ENCODE results near the gene ERVH48-1. TPM values are rescaled to one million over a fixed set of nuclear protein-coding genes. Genes with fewer than 3 reads are reported as not detected.
"Not testable (repeated sequence)": the region's sequence is repeated elsewhere in the genome, so short reads cannot be mapped to it uniquely, and the experiment has no call there.

ERVH48-1 gene
- total and polyA plus RNA-seq, 3 experiments from 2014 or later: not detected

DNA sequence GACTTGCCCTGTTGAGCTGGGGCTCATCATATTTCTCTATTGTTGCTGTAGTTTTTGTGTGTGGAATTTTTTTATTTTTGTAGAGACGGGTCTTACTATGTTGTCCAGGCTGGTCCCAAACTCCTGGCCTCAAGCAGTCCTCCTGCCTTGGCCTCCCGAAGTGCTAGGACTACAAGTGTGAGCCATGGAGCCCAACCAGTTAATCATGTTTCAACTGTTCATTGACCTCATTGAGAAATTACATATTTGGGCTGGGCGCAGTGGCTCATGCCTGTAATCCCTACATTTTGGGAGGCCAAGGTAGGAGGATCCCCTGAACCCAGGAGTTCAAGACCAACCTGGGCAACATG is 39.8 kb upstream of the ERVH48-1 start:
- Mint-ChIP-seq H3K27me3 (peaks cover 0 to 3% of the 10 kb centered on the region in 2 donors), H3K4me3 (no peak overlapping the region), H3K27ac (no peak overlapping the region), H3K4me1 (no peaks in the 10 kb centered on the region), H3K9me3 (no peaks in the 10 kb centered on the region), H3K36me3 (no peaks in the 10 kb centered on the region)
- H3K27ac ChIP-seq (ENCODE audit: low read depth, low read length): no peak overlapping the region
- H3K9me3 ChIP-seq (ENCODE audit: low read length): no peaks in the 10 kb centered on the region
- ChIA-PET CTCF (interaction anchor here (1.4 kb wide), 1 partner anchor 9 kb away, joined by 3 read pairs; the partner anchor contains the start of gene PKNOX1), POLR2A (interaction anchor here (0.5 kb wide), 1 partner anchor 30 kb away, joined by 4 read pairs; no protein-coding TSS in a partner anchor)
- DNase-seq: no peak
- no peak overlapping the region for H3K4me3 ChIP-seq (ENCODE audit: low read length)
- no peaks in the 10 kb centered on the region for H3K4me1 ChIP-seq (ENCODE audit: insufficient read depth, low read length)
- H3K36me3 ChIP-seq (ENCODE audit: insufficient read depth, low read length): no peaks in the 10 kb centered on the region
- H3K27me3 ChIP-seq (ENCODE audit: insufficient read depth, low read length, poor library complexity, severe bottlenecking): no peaks in the 10 kb centered on the region

DNA sequence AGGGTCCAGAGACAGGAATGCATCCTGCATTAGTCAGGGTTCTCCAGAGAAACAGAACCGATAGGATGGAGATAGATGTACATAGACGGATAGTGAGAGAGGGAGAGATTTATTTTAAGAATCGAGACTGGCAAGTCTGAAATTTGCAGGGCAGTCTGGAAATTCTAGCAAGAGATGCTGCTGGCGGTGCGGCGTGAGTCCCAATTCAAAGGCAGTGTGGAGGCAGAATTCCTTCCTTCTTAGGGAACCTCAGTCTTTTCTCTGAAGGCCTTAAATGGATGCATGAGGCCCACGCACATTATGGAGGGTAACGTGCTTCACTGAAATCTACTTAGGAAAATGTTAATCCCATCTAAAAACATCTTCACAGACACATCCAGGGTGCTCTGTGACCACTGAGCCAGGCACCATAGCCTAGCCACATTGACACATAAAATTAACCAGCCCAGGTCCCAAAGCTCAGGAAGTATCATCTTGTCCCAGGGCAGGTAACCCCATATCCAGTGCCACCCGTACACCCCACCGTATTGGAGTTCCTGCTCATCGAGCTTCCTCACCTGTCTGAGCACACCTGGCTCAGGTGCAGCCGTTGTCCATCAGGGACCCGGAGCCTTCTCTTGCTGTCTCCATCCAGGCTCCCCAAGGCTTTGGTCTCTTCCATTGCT is 39.2 kb upstream of the ERVH48-1 start:
- Mint-ChIP-seq H3K4me1 (no peaks in the 10 kb centered on the region), H3K4me3 (no peak overlapping the region)
- POLR2A ChIA-PET: interaction anchor here (0.5 kb wide), 1 partner anchor 29 kb away, joined by 4 read pairs; no protein-coding TSS in a partner anchor

DNA sequence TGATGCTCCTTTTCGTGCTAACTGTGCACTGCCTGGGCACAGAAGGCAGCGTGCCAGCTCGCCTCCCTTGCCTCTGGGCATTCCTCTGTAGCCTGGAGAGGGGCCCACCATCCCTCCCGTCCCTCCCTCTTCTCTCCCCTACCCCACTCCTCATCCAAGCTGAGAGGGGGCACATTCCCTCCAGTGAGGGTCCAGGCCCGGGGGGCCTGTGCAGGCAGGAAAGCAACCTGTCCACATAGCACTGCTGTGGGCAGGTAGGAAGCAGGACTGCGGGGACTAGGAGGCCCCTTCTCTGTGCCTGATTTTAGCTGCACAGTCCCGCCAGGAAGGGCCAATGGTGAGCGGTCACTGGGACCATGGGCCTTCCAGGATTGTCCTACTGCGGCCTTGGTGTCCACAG is 38.7 kb upstream of the ERVH48-1 start:
- no peaks in the 10 kb centered on the region for H3K36me3 Mint-ChIP-seq
- no peak overlapping the region for H3K4me3 Mint-ChIP-seq
- no peak overlapping the region for H3K4me3 ChIP-seq (ENCODE audit: low read length)
- peaks cover 0 to 3% of the 10 kb centered on the region in 2 donors for H3K27me3 Mint-ChIP-seq
- POLR2A ChIA-PET: no interaction called here
- no peaks in the 10 kb centered on the region for H3K27me3 ChIP-seq (ENCODE audit: insufficient read depth, low read length, poor library complexity, severe bottlenecking)
- no peaks in the 10 kb centered on the region for H3K9me3 Mint-ChIP-seq
- CTCF ChIA-PET: no interaction called here
- no peak for DNase-seq
- H3K9me3 ChIP-seq (ENCODE audit: low read length): no peaks in the 10 kb centered on the region
- H3K27ac Mint-ChIP-seq: no peak overlapping the region
- no peak overlapping the region for H3K27ac ChIP-seq (ENCODE audit: low read depth, low read length)
- peaks cover under 1% of the 10 kb centered on the region in 3 donors for H3K4me1 Mint-ChIP-seq
- no peaks in the 10 kb centered on the region for H3K4me1 ChIP-seq (ENCODE audit: insufficient read depth, low read length)
- no peaks in the 10 kb centered on the region for H3K36me3 ChIP-seq (ENCODE audit: insufficient read depth, low read length)

More for the DNA sequence above, 39.2 kb upstream of the ERVH48-1 start:
- peaks cover 0 to 3% of the 10 kb centered on the region in 2 donors for H3K27me3 Mint-ChIP-seq
- Histone ChIP-seq H3K4me3 (ENCODE audit: low read length) (no peak overlapping the region), H3K27ac (ENCODE audit: low read depth, low read length) (no peak overlapping the region), H3K4me1 (ENCODE audit: insufficient read depth, low read length) (no peaks in the 10 kb centered on the region), H3K36me3 (ENCODE audit: insufficient read depth, low read length) (no peaks in the 10 kb centered on the region), H3K9me3 (ENCODE audit: low read length) (no peaks in the 10 kb centered on the region), H3K27me3 (ENCODE audit: insufficient read depth, low read length, poor library complexity, severe bottlenecking) (no peaks in the 10 kb centered on the region)
- no peak for DNase-seq
- CTCF ChIA-PET: interaction anchor here (1.4 kb wide), 1 partner anchor 9 kb away, joined by 3 read pairs; the partner anchor contains the start of gene PKNOX1
- H3K27ac Mint-ChIP-seq: no peak overlapping the region
- H3K36me3 Mint-ChIP-seq: no peaks in the 10 kb centered on the region
- no peaks in the 10 kb centered on the region for H3K9me3 Mint-ChIP-seq

DNA sequence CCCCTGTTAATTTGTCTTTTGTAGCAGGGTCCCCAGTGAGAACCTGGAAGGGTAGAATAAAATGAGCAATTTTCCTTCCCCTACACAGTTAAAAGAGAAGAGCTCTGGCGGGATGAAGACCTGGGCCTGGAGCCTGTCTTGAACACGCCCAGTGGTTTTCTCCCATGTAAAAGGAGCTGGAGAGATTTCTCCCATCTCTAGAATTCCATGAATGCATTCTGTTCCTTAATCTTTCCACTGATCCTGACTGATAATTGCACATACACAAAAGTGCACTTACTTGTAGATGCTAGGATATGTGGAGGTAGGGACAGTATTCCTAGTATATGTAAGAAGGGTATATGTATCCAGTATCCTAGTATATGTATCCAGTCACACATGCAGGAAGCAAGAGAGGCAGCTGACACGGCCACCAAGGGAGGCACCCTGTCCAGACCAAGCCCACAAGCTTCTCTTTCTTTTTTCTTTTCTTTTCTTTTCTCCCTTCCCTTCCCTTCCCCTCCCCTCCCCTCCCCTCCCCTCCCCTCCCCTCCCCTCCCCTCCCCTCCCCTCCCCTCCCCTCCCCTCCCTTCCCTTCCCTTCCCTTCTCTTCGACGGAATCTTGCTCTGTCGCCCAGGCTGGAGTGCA is 37.1 kb upstream of the ERVH48-1 start:
- H3K27ac Mint-ChIP-seq: no peak overlapping the region
- POLR2A ChIA-PET: no interaction called here

DNA sequence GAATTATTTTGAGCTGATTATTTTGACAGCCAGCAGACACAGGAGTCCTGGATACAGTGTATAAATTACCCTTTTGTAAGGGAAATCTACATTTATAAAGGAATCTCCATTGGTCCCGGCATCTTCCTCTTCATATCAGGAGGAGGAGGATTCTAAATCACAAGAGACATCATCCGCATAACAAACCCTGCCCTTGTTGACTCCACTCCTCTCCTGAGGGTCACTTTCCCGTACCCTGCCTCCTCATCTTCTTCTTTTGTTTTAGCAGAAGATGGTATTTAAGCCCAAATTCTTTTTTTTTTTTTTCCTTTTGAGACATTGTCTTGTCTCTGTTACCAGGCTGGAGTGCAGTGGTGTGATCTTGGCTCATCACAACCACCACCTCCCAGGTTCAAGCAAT is 34.3 kb upstream of the ERVH48-1 start:
- peak overlapping the region in 1 of 8 donors; percentile 90 for H3K27ac Mint-ChIP-seq
- Histone ChIP-seq H3K27me3 (ENCODE audit: insufficient read depth, low read length, poor library complexity, severe bottlenecking) (no peaks in the 10 kb centered on the region), H3K27ac (ENCODE audit: low read depth, low read length) (no peak overlapping the region), H3K4me1 (ENCODE audit: insufficient read depth, low read length) (no peaks in the 10 kb centered on the region), H3K4me3 (ENCODE audit: low read length) (no peak overlapping the region), H3K36me3 (ENCODE audit: insufficient read depth, low read length) (no peaks in the 10 kb centered on the region), H3K9me3 (ENCODE audit: low read length) (no peaks in the 10 kb centered on the region)
- H3K4me3 Mint-ChIP-seq: no peak overlapping the region
- peaks cover 4 to 5% (median 5%) of the 10 kb centered on the region in 3 donors for H3K4me1 Mint-ChIP-seq
- CTCF ChIA-PET: no interaction called here
- H3K27me3 Mint-ChIP-seq: peaks cover 0 to 3% of the 10 kb centered on the region in 2 donors
- H3K36me3 Mint-ChIP-seq: no peaks in the 10 kb centered on the region
- POLR2A ChIA-PET: no interaction called here
- no peak for DNase-seq
- no peaks in the 10 kb centered on the region for H3K9me3 Mint-ChIP-seq

More for the DNA sequence above, 37.1 kb upstream of the ERVH48-1 start:
- no peaks in the 10 kb centered on the region for H3K27me3 ChIP-seq (ENCODE audit: insufficient read depth, low read length, poor library complexity, severe bottlenecking)
- H3K27ac ChIP-seq (ENCODE audit: low read depth, low read length): no peak overlapping the region
- Mint-ChIP-seq H3K27me3 (peaks cover 0 to 3% of the 10 kb centered on the region in 2 donors), H3K36me3 (no peaks in the 10 kb centered on the region), H3K4me1 (peaks cover 4 to 5% (median 5%) of the 10 kb centered on the region in 3 donors), H3K4me3 (peak overlapping the region in 1 of 7 donors; percentile 69), H3K9me3 (no peaks in the 10 kb centered on the region)
- no peaks in the 10 kb centered on the region for H3K4me1 ChIP-seq (ENCODE audit: insufficient read depth, low read length)
- no peaks in the 10 kb centered on the region for H3K36me3 ChIP-seq (ENCODE audit: insufficient read depth, low read length)
- no peak overlapping the region for H3K4me3 ChIP-seq (ENCODE audit: low read length)
- DNase-seq: no peak
- CTCF ChIA-PET: interaction anchor here (1.2 to 1.3 kb wide), 2 partner anchors 10 to 23 kb away, joined by 3 to 4 read pairs; no protein-coding TSS in a partner anchor
- no peaks in the 10 kb centered on the region for H3K9me3 ChIP-seq (ENCODE audit: low read length)

DNA sequence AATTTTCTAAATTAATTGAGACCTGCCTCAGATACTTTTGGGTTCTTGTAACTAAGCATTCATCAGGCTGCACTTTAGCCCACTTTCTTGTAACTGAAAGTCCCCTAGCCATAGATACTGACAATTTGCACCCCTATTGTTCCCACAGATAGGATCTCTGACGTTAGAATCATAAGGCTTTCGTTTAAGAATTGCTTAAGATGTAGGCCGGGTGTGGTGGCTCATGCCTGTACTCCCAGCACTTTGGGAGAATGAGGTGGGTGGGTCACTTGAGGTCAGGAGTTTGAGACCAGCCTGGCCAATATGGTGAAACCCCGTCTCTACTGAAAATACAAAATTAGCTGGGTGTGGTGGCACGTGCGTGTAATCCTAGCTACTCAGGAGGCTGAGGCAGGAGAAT is 32.7 kb upstream of the ERVH48-1 start:
- H3K9me3 ChIP-seq (ENCODE audit: low read length); H3K27ac ChIP-seq (ENCODE audit: low read depth, low read length); H3K4me1 Mint-ChIP-seq; H3K9me3 Mint-ChIP-seq; H3K27me3 ChIP-seq (ENCODE audit: insufficient read depth, low read length, poor library complexity, severe bottlenecking); CTCF ChIA-PET; H3K36me3 ChIP-seq (ENCODE audit: insufficient read depth, low read length); H3K4me3 Mint-ChIP-seq; H3K4me3 ChIP-seq (ENCODE audit: low read length); DNase-seq; H3K36me3 Mint-ChIP-seq; H3K27ac Mint-ChIP-seq; H3K27me3 Mint-ChIP-seq; H3K4me1 ChIP-seq (ENCODE audit: insufficient read depth, low read length): not testable (repeated sequence)
- POLR2A ChIA-PET: interaction anchor here (0.7 kb wide), 2 partner anchors 13 to 66 kb away, joined by 3 to 5 read pairs; no protein-coding TSS in a partner anchor

DNA sequence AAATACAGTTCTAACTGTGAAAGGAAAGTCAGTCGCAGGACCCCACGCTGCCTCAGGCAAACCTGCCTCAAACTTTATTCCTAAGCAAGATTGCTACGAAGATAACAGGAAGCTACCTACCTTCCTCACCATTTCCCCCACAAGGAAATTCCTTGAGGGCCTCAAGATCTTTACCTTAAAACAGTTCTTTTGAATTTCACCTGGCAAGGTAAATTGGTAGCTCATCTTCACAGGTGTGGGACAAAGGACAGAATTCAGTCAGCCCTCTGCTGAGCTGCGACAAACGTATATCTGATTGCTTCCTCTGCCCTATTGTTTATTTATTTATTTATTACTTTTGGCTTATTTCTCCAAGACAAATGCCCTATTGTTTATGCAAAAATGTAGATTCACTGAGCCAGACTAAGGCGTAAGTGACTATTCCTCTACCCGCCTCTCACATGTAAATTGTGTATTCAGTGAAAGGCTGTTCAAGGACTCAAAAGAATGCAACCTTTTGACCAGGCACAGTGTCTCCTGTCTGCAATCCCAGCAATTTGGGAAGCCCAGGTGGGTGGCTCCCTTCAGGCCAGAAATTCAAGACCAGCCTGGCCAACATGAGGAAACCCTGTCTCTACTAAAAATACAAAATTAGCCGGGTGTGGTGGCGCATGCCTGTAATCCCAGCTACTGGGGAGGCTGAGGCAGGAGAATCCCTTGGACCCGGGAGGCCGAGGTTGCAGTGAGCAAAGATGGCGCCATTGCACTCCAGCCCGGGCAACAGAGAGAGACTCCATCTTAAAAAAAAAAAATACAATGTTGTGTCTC is 31.6 kb upstream of the ERVH48-1 start:
- CTCF ChIA-PET: no interaction called here
- peaks cover 4 to 5% (median 5%) of the 10 kb centered on the region in 3 donors for H3K4me1 Mint-ChIP-seq
- Histone ChIP-seq H3K9me3 (ENCODE audit: low read length) (no peaks in the 10 kb centered on the region), H3K4me3 (ENCODE audit: low read length) (no peak overlapping the region), H3K4me1 (ENCODE audit: insufficient read depth, low read length) (no peaks in the 10 kb centered on the region), H3K27me3 (ENCODE audit: insufficient read depth, low read length, poor library complexity, severe bottlenecking) (no peaks in the 10 kb centered on the region), H3K36me3 (ENCODE audit: insufficient read depth, low read length) (no peaks in the 10 kb centered on the region), H3K27ac (ENCODE audit: low read depth, low read length) (no peak overlapping the region)
- H3K4me3 Mint-ChIP-seq: no peak overlapping the region
- H3K27ac Mint-ChIP-seq: no peak overlapping the region
- POLR2A ChIA-PET: interaction anchor here (0.7 kb wide), 1 partner anchor 316 kb away, joined by 8 read pairs; no protein-coding TSS in a partner anchor
- H3K9me3 Mint-ChIP-seq: no peaks in the 10 kb centered on the region
- H3K36me3 Mint-ChIP-seq: no peaks in the 10 kb centered on the region
- DNase-seq: no peak
- peaks cover 0 to 9% of the 10 kb centered on the region in 2 donors for H3K27me3 Mint-ChIP-seq

DNA sequence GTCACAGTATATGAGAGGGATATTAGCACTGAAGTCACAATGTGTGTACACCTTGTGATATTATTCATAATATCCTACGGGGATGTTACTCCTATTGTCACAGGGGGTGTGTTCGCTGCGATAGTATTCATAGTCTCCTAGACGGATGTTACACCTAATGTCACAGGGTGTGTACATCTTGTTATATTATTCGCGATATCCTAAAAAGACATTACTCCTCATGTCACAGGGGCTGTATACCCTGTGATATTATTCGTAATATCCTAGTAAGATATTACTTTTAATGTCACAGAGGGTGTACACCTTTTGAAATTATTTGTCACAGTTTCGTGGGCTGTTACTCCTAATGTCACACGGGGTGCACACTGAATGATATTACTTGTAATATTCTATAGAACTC is 25.8 kb upstream of the ERVH48-1 start:
- H3K27me3 Mint-ChIP-seq; POLR2A ChIA-PET; H3K4me1 Mint-ChIP-seq; H3K4me3 ChIP-seq (ENCODE audit: low read length); H3K9me3 ChIP-seq (ENCODE audit: low read length); H3K4me3 Mint-ChIP-seq; H3K36me3 ChIP-seq (ENCODE audit: insufficient read depth, low read length); H3K27me3 ChIP-seq (ENCODE audit: insufficient read depth, low read length, poor library complexity, severe bottlenecking); H3K36me3 Mint-ChIP-seq; CTCF ChIA-PET; H3K9me3 Mint-ChIP-seq; DNase-seq; H3K27ac Mint-ChIP-seq; H3K27ac ChIP-seq (ENCODE audit: low read depth, low read length); H3K4me1 ChIP-seq (ENCODE audit: insufficient read depth, low read length): not testable (repeated sequence)
